Stimulated activated CD8-positive, alpha-beta memory T cell treated with anti-CD3 and anti-CD28 coated beads, Interleukin-7, amount 100 ng/mL, for 24 hours (primary cell): ENCODE data around the gene RBM47.

ENCODE experiments used
- DNase-seq: peaks from one replicate; pipeline ENCODE4 v3.0.0-alpha.2; 2020; ENCODE audit warnings: low read depth

Gene RBM47

GRCh38 chr4:40623707-40624106 is 6.0 kb downstream of the RBM47 start:
- no peak for DNase-seq

DNA sequence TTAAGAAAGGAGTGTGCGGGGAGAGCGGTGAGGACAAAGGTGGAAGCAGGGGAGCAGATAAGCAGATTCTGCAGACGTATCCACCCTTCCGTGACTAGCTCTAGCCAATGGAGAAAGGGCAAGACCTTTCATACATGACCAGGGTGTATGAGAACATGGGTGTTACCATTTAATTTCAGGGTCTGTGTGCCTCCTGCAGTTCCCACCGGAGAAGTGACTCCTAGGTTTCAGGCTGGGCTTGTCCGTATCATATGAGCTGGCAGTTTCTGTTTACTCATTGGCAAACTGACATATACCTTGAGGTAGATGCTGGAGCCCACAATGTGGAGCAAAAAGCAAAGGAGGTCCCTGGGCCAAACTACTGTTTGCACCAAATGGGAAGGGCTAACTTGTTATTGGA is 6.8 kb downstream of the RBM47 start:
- no peak for DNase-seq

- DNase-seq = no peak
These were observed 7.8 kb downstream of the RBM47 start for GRCh38 chr4:40621592-40622512.

DNA sequence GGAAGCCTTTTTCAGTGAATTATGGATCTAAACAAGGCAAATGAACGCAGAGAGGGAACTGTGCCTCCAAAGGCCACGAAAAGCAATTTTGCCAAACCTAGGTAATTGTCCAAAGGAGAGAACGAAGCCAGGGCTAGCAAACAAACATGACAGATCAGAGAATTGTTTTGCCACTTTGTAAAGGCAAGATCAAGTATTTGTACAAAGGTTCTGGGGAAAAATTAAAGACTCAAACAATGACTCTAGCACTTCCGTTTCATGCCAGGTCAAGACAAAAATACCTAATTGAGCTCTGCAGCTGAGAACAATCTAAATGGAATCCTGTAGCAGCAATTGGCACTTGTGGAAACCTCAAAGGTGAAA is 8.5 kb downstream of the RBM47 start:
- DNase-seq = no peak

DNA sequence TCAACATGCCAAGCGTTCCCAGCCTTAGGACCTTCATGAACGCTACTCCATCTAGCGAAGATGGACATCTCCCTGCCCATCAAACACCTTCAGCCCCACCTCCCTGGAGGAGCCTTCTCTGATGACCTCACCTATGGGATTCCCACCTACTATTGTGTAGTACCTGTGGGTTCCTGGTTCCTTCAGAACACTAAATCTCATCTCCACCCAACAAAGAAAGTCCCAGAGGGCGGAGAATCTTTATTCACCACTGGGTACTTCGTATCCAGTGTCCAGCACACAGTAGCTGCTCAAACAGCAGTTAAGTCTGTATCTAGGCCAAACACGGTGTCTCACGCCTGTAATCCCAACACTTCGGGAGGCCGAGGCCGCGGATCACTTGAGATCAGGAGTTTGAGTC is 10.1 kb downstream of the RBM47 start:
- DNase-seq = no peak

DNA sequence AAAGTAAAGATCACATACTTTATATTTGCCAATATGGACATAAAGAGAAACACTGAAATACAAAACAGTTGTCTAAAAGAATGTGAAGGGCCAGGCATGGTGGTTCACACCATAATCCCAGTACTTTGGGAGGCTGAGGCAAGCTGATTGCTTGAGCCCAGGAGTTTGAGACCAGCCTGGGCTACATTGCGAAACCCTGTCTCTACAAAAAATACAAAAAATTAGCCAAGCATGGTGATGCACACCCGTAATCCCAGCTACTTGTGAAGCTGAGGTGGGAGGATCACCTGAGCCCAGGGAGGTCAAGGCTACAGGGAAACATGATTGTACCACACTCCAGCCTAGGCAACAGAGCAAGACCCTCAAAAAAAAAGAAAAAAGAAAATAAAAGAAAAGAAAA is 11.8 kb downstream of the RBM47 start:
- DNase-seq = no peak

- DNase-seq = no peak
These were observed 15.6 kb downstream of the RBM47 start for GRCh38 chr4:40614031-40614430.

DNA sequence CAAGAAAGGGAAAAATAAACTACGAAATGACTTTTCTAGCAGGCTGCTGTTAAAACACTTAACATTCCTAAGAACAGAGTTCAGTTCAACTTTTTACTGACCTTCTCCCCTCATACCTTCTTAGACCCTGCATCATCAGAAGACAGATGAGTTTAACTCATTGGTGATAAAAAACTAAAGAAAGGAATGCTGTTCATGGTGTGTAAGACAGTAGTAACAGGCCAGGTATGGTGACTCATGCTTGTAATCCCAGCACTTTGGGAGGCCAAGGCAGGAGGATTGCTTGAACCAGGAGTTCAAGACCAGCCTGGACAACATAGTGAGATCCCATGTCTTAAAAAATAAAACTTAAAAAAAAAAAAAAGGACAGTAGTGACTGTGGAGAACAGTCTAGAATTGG is 16.2 kb downstream of the RBM47 start:
- no peak for DNase-seq

GRCh38 chr4:40612831-40613230 is 16.8 kb downstream of the RBM47 start:
- no peak for DNase-seq

DNA sequence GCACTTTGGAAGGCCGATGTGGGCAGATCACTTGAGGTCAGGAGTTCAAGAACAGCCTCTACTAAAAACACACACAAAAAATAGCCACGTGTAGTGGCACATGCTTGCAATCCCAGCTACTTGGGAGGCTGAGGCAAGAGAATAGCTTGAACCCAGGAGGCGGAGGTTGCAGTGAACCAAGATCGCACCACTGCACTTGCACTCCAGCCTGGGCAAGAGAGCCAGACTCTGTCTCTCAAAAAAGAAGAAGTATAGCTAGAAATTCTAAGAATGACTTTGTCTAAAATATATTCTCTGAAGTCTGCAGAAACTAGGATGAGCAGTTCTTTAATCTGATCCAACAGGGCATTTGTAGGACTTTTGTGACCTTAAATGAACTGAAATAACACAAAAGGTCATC is 17.4 kb downstream of the RBM47 start:
- no peak for DNase-seq

DNA sequence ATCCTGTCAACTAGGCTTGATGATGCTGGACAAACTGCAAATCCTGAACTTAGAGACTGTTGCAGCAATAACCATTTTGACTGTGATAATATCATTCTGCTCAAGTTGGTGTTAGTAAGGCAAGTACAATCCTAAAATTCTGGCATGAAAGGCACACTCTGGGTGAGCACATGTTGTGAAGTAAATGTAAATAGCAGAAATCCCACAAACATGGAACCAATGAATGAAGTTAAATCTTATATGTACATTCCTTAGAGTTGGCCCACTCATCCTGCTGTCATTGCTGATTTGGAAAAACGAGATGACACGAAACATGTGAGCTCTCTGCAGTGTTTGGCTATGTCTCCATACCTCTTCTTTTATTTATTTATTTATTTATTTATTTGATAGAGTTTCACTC is 21.0 kb downstream of the RBM47 start:
- no peak for DNase-seq

GRCh38 chr4:40607221-40607620 is 22.4 kb downstream of the RBM47 start:
- no peak for DNase-seq

GRCh38 chr4:40606239-40606767 is 23.4 kb downstream of the RBM47 start:
- no peak for DNase-seq

- DNase-seq = no peak
These were observed 26.4 kb downstream of the RBM47 start for GRCh38 chr4:40603281-40603680.

- no peak for DNase-seq
These were observed 28.0 kb downstream of the RBM47 start for GRCh38 chr4:40601641-40602040.

DNA sequence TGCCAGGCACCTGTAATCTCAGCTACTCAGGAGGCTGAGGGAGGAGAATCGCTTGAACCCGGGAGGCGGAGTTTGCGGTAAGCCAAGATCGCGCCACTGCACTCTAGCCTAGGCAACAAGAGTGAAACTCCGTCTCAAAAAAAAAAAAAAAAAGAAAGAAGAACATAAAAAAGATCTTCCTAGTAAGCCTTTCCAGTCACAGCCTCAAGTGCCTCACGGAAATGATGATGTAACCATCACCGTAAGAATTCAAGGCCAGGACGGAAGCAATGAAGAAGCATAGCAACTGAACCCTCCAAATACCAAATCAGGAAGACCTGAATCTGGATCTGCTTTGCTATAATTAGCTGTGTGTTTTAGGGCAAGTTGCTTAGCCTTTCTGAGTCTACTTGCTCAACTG is 28.8 kb downstream of the RBM47 start:
- DNase-seq = no peak

- no peak for DNase-seq
These were observed 30.2 kb downstream of the RBM47 start for GRCh38 chr4:40599431-40599830.

DNA sequence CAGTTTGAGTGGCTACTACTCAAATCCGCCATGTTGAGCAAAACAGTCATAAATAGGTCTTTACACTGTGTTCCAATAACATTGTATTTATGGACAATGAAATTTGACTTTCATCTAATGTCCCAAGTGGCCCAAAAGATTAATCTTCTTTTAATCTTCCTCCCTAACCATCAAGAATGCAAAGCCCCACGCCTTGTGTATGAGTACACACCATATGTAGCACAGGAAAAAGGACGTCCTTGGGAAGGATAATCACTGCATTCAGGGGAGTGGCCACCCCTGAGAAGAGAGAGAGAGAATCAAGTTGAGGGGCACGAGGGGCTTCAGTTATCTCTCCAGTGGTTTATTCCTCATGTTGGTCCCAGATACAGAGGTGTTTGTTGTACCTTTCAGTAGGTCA is 33.1 kb downstream of the RBM47 start:
- DNase-seq = no peak

- DNase-seq = no peak
These were observed 33.7 kb downstream of the RBM47 start for GRCh38 chr4:40595981-40596380.

DNA sequence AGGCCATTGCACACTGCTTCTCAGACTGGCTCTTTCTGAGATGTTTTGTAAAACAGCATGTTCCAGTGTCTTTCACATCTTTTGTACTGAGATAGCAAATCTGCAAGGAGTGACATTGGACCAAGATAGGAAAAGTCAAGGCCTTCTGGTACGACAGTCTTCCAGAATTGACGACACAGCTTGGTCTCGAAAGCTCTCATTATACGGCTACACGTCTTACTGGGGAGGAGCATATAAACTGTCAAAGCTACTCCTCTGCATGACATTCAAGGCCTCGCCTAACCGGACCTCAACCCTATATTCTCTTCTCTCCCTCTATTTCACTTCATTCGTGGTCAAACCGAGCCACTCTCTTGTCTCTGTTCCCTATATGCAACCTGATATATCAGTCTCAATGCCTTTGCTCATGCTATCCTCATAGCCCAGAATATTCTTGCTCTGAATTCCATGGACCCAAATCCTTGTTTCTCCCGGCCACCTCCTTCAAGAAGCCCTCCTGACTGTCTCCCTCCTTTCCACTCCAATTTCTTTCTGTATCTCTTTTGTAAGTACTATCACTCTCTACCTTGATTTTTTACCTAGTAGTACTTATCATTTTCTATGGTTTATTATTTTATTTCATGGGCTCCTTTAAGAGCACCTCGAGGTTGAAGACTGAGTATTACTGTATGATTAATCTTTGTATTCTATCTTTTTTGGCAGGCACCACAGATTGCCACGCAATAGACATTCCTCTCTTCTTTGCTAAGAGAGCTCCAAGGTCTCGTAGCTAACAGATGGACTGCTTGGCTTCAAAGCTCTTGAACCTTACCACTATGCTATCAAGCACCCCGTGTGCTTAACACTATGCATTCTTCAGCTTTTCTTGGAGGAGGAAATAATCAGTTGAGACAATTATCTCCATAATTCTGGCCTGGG is 35.1 kb downstream of the RBM47 start:
- no peak for DNase-seq

- no peak for DNase-seq
These were observed 37.6 kb downstream of the RBM47 start for GRCh38 chr4:40592034-40592433.

DNA sequence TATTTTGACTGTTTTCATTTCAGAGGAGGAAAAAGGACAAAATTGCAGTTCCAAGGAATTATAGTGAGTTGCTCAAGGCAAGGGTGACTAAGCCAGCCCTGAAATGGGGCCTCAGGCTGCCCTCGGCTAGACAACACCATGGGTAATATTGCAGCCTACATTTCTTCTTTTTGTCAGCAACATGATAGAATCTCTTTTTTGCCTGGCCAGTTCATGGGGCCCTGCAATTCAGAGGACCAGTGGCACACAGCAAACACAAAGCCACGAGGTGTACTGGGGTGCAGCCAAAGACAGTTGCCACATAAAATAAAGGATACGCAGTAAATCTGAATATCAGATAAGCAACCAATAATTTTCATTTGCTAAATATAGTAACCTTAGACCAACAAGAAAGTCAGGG is 41.8 kb downstream of the RBM47 start:
- DNase-seq = no peak

DNA sequence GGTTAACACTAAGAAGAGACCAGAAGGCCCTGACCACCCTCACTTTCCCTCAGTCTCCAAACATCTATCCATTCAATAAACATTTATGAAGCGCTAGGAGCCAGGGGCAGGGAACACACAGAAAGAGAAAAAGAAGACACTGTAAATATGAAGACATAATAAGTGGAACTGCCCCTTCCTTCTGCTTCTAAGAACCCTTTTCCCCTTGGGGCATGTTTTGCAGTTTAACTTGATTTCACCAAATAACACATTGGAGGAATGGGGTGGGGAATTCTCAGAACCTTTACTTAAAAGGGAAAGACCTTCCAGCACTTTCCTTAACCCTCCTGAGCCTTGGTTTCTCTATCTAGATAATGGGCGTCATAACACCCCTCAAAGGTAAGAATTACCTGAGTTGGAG is 42.3 kb downstream of the RBM47 start:
- no peak for DNase-seq
